ENCODE measurements around the gene XRCC4. TPM values are rescaled to one million over a fixed set of nuclear protein-coding genes. Genes with fewer than 3 reads are reported as not detected.

The XRCC4 gene
- total and polyA plus RNA-seq, 2 of the 8 experiments (the other 6 are each of a cell fraction or from before 2014, with no cell fraction given), result 3.0 to 8.3 TPM

DNA sequence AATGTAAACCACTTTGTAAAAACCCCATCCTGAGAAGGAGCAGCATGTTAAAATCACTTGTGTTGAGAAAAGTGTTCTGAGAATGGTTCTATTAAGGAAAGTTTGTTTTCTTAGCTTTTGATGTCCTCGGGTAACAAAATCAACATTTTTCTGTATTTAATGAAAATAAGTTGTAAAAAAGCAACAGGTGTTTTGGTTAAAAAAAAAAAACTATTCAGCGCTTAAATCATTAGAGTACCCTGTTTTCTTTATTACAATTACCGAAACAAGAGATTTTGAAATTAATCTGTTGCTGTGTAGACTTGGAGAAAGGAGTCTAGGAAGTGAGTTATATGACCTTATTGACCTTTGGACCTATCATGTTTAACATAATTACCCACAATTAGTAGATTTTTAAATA lies 167.7 kb downstream of the XRCC4 start:
- H2BK120ac ChIP-seq (replicated peaks; ENCODE audit: low read depth, low read length), result no peak overlapping the region
- H3K9me3 ChIP-seq (ENCODE audit: insufficient read depth in 2 of 2, low read depth in 1 of 2, low read length in 1 of 2), result no peaks in the 10 kb centered on the region
- no peak overlapping the region for H3K23ac ChIP-seq (ENCODE audit: insufficient read length)
- H3K4me1 ChIP-seq (replicated peaks in 1 of 4; ENCODE audit: control insufficient read depth in 3 of 4, insufficient read depth in 4 of 4, low read length in 3 of 4), result no peaks in the 10 kb centered on the region
- ChIA-PET CTCF (ENCODE audit: partially characterized antibody) (no interaction called here), POLR2A (ENCODE audit: partially characterized antibody) (no interaction called here)
- H3K27ac ChIP-seq (ENCODE audit: low read depth, low read length), result no peak overlapping the region
- H3K27me3 ChIP-seq (replicated peaks in 1 of 4; ENCODE audit: control insufficient read depth in 3 of 4, extremely low read depth in 1 of 4, insufficient read depth in 3 of 4, low read length in 3 of 4), result no peaks in the 10 kb centered on the region
- no peak overlapping the region for H3K18ac ChIP-seq (ENCODE audit: extremely low read depth, low read length)
- TF ChIP-seq POLR2AphosphoS5 (IDR thresholded peaks at IDR 0.05; ENCODE audit: low read depth, low read length) (no peak), CBX8 (IDR thresholded peaks at IDR 0.05; ENCODE audit: borderline replicate concordance, low read depth, low read length) (no peak), ASH2L (IDR thresholded peaks at IDR 0.05; ENCODE audit: low read length) (no peak), KDM4A (IDR thresholded peaks at IDR 0.05; ENCODE audit: low read depth, low read length, severe bottlenecking) (no peak)
- H4K8ac ChIP-seq (ENCODE audit: extremely low read depth, insufficient read depth, low read length), result no peak overlapping the region
- no peak overlapping the region for H3K4me2 ChIP-seq (ENCODE audit: insufficient read depth in 1 of 2, low read depth in 2 of 2, low read length in 2 of 2)
- no peak overlapping the region for H4K91ac ChIP-seq (replicated peaks; ENCODE audit: insufficient read length, low read length)
- H3K79me2 ChIP-seq (ENCODE audit: control insufficient read depth in 1 of 2, insufficient read depth in 2 of 2, low read length in 2 of 2), result no peaks in the 10 kb centered on the region
- no peak overlapping the region for H3K9ac ChIP-seq (replicated peaks in 1 of 4; ENCODE audit: extremely low read depth in 1 of 4, low read depth in 3 of 4, low read length in 3 of 4)
- no peak overlapping the region for H3K14ac ChIP-seq (ENCODE audit: insufficient read length)
- H2AK5ac ChIP-seq (ENCODE audit: low read depth, low read length), result no peak overlapping the region
- H3K4me3 ChIP-seq (ENCODE audit: extremely low read depth in 1 of 4, insufficient read depth in 2 of 4, low read depth in 3 of 4, low read length in 4 of 4), result no peak overlapping the region
- H2AFZ ChIP-seq (ENCODE audit: low read length), result no peak overlapping the region
- H3K79me1 ChIP-seq (ENCODE audit: low read depth, low read length), result no peaks in the 10 kb centered on the region
- H3K4ac ChIP-seq (replicated peaks; ENCODE audit: insufficient read length, low read depth, low read length), result no peak overlapping the region
- no peaks in the 10 kb centered on the region for H3K23me2 ChIP-seq (ENCODE audit: low read depth, low read length)
- H2BK5ac ChIP-seq (ENCODE audit: low read depth, low read length), result no peak overlapping the region
- no peak for FAIRE-seq
- no peaks in the 10 kb centered on the region for H3K36me3 ChIP-seq (ENCODE audit: control insufficient read depth in 2 of 4, insufficient read depth in 4 of 4, low read length in 3 of 4)
- no peaks in the 10 kb centered on the region for H4K20me1 ChIP-seq (replicated peaks in 1 of 2; ENCODE audit: control insufficient read depth in 1 of 2, insufficient read depth in 2 of 2, low read length in 2 of 2)
- 88% methylated on average over 3 of the region's 3 CpGs; no CpG with 5 or more reads in 1 of the 2 experiments for WGBS, 2 experiments (ENCODE audit: extremely low coverage in 1 of 2, insufficient coverage in 1 of 2, insufficient read length in 1 of 2, insufficient replicate concordance in 2 of 2, low coverage in 1 of 2, low lambda C conversion rate in 2 of 2, missing lambda C conversion rate in 1 of 2)
- H2BK12ac ChIP-seq (ENCODE audit: low read depth, low read length), result no peak overlapping the region
- H2BK15ac ChIP-seq (ENCODE audit: low read length), result no peak overlapping the region
- no peak for DNase-seq (ENCODE audit: low read depth in 1 of 2, low spot score in 2 of 2)
- no peak overlapping the region for H2BK20ac ChIP-seq (ENCODE audit: low read length)
- H4K5ac ChIP-seq (ENCODE audit: insufficient read length, low read depth, low read length), result no peak overlapping the region
- H3K56ac ChIP-seq (replicated peaks; ENCODE audit: insufficient read length, low read depth, low read length), result no peak overlapping the region
